NT2/D1 (cell line): ENCODE measurements around the gene ID2.

Experiments used
- YY1 ChIP-seq: IDR thresholded peaks from 2 replicates; pipeline ENCODE4 v1.6.1; 2011; ENCODE audit not compliant: insufficient read length, insufficient read depth
- ZNF274 ChIP-seq: IDR thresholded peaks from 2 replicates; pipeline ENCODE4 v1.6.1; 2011; ENCODE audit warnings: mild to moderate bottlenecking, low read depth, low read length

GRCh38 chr2:8633735-8634313 lies 48.0 kb upstream of the ID2 start:
- TF ChIP-seq ZNF274: no peak
- no peak for TF ChIP-seq YY1
